GM12878 (cell line): ENCODE measurements around the gene CCDC97. TPM values are rescaled to one million over a fixed set of nuclear protein-coding genes. Genes with fewer than 3 reads are reported as not detected.

Experiments used
- ATAC-seq: fragments of 200-7000 bp; cut with Tn5 transposase; 3 replicates; pipeline ENCODE4 v1.9.1; 2020; ENCODE audit warnings: mild to moderate bottlenecking, moderate library complexity
- BruUV-seq: library from RNA; stranded (reverse); fragments of 400-500 nt; replicated peaks from 2 replicates; lab custom pipeline; 2021; lab: Mats Ljungman, UMichigan
- CTCF ChIA-PET: fragments of 300-600 bp; sonication (Branson Sonifier 250); formaldehyde crosslinking; extraction: SDS; loops from one replicate; lab custom pipeline; 2021; ENCODE audit warnings: inconsistent platforms; lab: Yijun Ruan, JAX
- POLR2A ChIA-PET: fragments of 350-600 bp; formaldehyde crosslinking; extraction: SDS; loops from one replicate; lab custom pipeline; 2021; ENCODE audit warnings: inconsistent platforms; lab: Charles Lee
- RAD21 ChIA-PET: fragments of 300-600 bp; sonication (Branson Sonifier 250); formaldehyde crosslinking; loops from one replicate; lab custom pipeline; 2023; ENCODE audit warnings: antibody characterized with exemption; ENCODE audit not compliant: unreplicated experiment; lab: Charles Lee
- SMC1A ChIA-PET: fragments of 300-600 bp; sonication (Branson Sonifier 250); formaldehyde crosslinking; loops from one replicate; lab custom pipeline; 2023; ENCODE audit not compliant: unreplicated experiment, uncharacterized antibody; lab: Charles Lee
- DNase-seq: peaks from one replicate; pipeline ENCODE4 v3.0.0-alpha.2; 2011; ENCODE audit warnings: low read depth, low spot score
- FAIRE-seq: peaks from 3 replicates; lab custom pipeline; 2011; peaks lifted over from hg19 to GRCh38; lab: Jason Lieb, UNC
- H2AFZ ChIP-seq: 2 replicates; pipeline ENCODE4 v1.6.0; 2011; ENCODE audit warnings: low read depth, low read length, control low read depth; ENCODE audit not compliant: control insufficient read depth
- H3K27ac ChIP-seq: 2 replicates; pipeline ENCODE4 v1.5.1; 2011; ENCODE audit warnings: control low read depth; ENCODE audit not compliant: control insufficient read depth, insufficient read depth
- H3K27me3 ChIP-seq, 2 experiments: replicated peaks in 1 of 2; 2 replicates each; pipeline versions ENCODE4 v1.6.0 to v1.6.1; 2011; ENCODE audit warnings: low read length in 1 of 2; ENCODE audit not compliant: control insufficient read depth in 2 of 2, insufficient read depth in 2 of 2
- H3K36me3 ChIP-seq, 2 experiments: 2 replicates each; pipeline ENCODE4 v1.5.1; 2011; ENCODE audit warnings: low read length in 1 of 2; ENCODE audit not compliant: control insufficient read depth in 2 of 2, insufficient read depth in 2 of 2
- H3K4me1 ChIP-seq: 2 replicates; pipeline ENCODE4 v1.6.1; 2011; ENCODE audit warnings: mild to moderate bottlenecking, low read length, moderate library complexity, mixed read lengths; ENCODE audit not compliant: control insufficient read depth, insufficient read depth
- H3K4me2 ChIP-seq: 2 replicates; pipeline ENCODE4 v1.6.0; 2011; ENCODE audit warnings: control low read depth; ENCODE audit not compliant: control insufficient read depth, insufficient read depth
- H3K4me3 ChIP-seq: fragments of 200-600 bp; sonication (generic); 2 replicates; pipeline ENCODE4 v1.5.1; 2016
- H3K79me2 ChIP-seq: 2 replicates; pipeline ENCODE4 v1.6.0; 2011; ENCODE audit warnings: low read length; ENCODE audit not compliant: control insufficient read depth, insufficient read depth
- H3K9ac ChIP-seq: 2 replicates; pipeline ENCODE4 v1.8.0; 2011; ENCODE audit warnings: low read length, control low read depth, mixed read lengths; ENCODE audit not compliant: control insufficient read depth, insufficient read depth
- H3K9me3 ChIP-seq: replicated peaks from 3 replicates; pipeline ENCODE4 v1.5.1; 2011; ENCODE audit warnings: mild to moderate bottlenecking, low read length; ENCODE audit not compliant: control insufficient read depth, insufficient read depth
- H4K20me1 ChIP-seq: 2 replicates; pipeline ENCODE4 v1.6.0; 2011; ENCODE audit not compliant: control insufficient read depth, insufficient read depth
- FOXM1 ChIP-seq: IDR thresholded peaks from 2 replicates; pipeline ENCODE4 v1.6.1; 2012; ENCODE audit warnings: low read depth, mild to moderate bottlenecking, inconsistent platforms, low read length, moderate library complexity
- GATAD2B ChIP-seq: fragments of 450-650 bp; conservative IDR thresholded peaks from 2 replicates; pipeline ENCODE4 v1.6.1; 2017; ENCODE audit warnings: low read depth, mild to moderate bottlenecking, moderate library complexity
- IRF4 ChIP-seq: IDR thresholded peaks from 2 replicates; pipeline ENCODE4 v1.6.1; 2011; ENCODE audit warnings: low read depth, low read length
- JUNB ChIP-seq: IDR thresholded peaks from 2 replicates; pipeline ENCODE4 v1.6.1; 2016; ENCODE audit warnings: antibody characterized with exemption, mild to moderate bottlenecking
- KAT2A ChIP-seq: conservative IDR thresholded peaks from 2 replicates; pipeline ENCODE4 v1.6.1; 2011; ENCODE audit warnings: low read depth, low read length; ENCODE audit not compliant: control insufficient read depth
- MEF2B ChIP-seq: fragments of 450-650 bp; IDR thresholded peaks from 2 replicates; pipeline ENCODE4 v1.6.1; 2018; ENCODE audit warnings: mild to moderate bottlenecking, moderate library complexity; ENCODE audit not compliant: partially characterized antibody, poor library complexity, severe bottlenecking
- MXI1 ChIP-seq: fragments of 150-350 bp; IDR thresholded peaks from 2 replicates; pipeline ENCODE4 v1.6.1; 2011; ENCODE audit warnings: low read depth, mild to moderate bottlenecking, inconsistent platforms, low read length, improper control_type of control experiment
- NFYA ChIP-seq: IDR thresholded peaks from 2 replicates; pipeline ENCODE4 v1.6.1; 2011; ENCODE audit warnings: low read depth, mild to moderate bottlenecking, low read length, improper control_type of control experiment, borderline replicate concordance
- NR2C2 ChIP-seq: IDR thresholded peaks from 2 replicates; pipeline ENCODE4 v1.6.1; 2011; ENCODE audit warnings: borderline replicate concordance, low read depth; ENCODE audit not compliant: control insufficient read depth, insufficient read length
- POLR2A ChIP-seq: IDR thresholded peaks from 2 replicates; pipeline ENCODE4 v1.6.1; 2011; ENCODE audit warnings: low read depth, mild to moderate bottlenecking, low read length
- ZNF24 ChIP-seq: fragments of 450-650 bp; IDR thresholded peaks from 2 replicates; pipeline ENCODE4 v1.6.1; 2017; ENCODE audit warnings: antibody characterized with exemption, mild to moderate bottlenecking
- WGBS: methylation state at CpG from one replicate; pipeline ENCODE4 v1.1.6; 2016; ENCODE audit warnings: low lambda C conversion rate; ENCODE audit not compliant: insufficient replicate concordance, insufficient coverage; ENCODE audit errors: missing lambda C conversion rate; 5-methylcytosine and 5-hydroxymethylcytosine counted together
- in situ Hi-C: fragments of 300-500 bp; cut with MboI; formaldehyde crosslinking; loops from 9 replicates; pipeline ENCODE4 v1.14.3; 2018; ENCODE audit warnings: mixed read lengths
- intact Hi-C: fragments of 100-400 bp; cut with micrococcal nuclease; formaldehyde crosslinking; loops from one replicate; pipeline ENCODE4 v1.14.2; 2022; ENCODE audit not compliant: unreplicated experiment
- polyA plus RNA-seq, 11 experiments: library from polyadenylated mRNA; depleted of rRNA in 4 of 11; unstranded in 6 of 11; stranded (reverse) in 5 of 11; fragments of >200 nt; fragmentation: Nextera tagmentation in 4 of 11; fragmentation: Illumina TruSeq in 1 of 11; extraction: Ambion mirVana in 4 of 11; extraction: Trizol in 1 of 11; gene quantifications; 1 replicate in 1 of 11; 2 replicates in 10 of 11; pipeline versions ENCODE4 v1.2.1 to v1.2.3, GENCODE V29; 2011 to 2016; ENCODE audit warnings: inconsistent platforms in 2 of 11, missing spikeins in 2 of 11, low read depth in 1 of 11
- total RNA-seq, 4 experiments: library from RNA; depleted of rRNA in 3 of 4; stranded (reverse); fragments of >200 nt in 3 of 4; fragmentation: Illumina TruSeq in 1 of 4; extraction: Trizol in 1 of 4; gene quantifications; 2 replicates each; pipeline versions ENCODE4 v1.2.1 to v1.2.3, GENCODE V29; 2013 to 2021
- TF ChIP-seq, protein P1 (sequence below): fragments of 150-350 bp; IDR thresholded peaks from 2 replicates; pipeline ENCODE4 v1.6.1; 2014; ENCODE audit warnings: mild to moderate bottlenecking, low read depth, low read length
- TF ChIP-seq, protein P2 (sequence below): fragments of 450-650 bp; IDR thresholded peaks from 2 replicates; pipeline ENCODE4 v1.6.1; 2017; ENCODE audit warnings: low read depth, mild to moderate bottlenecking, moderate library complexity
- TF ChIP-seq, protein P3 (sequence below): IDR thresholded peaks from 2 replicates; pipeline ENCODE4 v1.6.1; 2011; ENCODE audit warnings: low read depth, low read length, improper control_type of control experiment, borderline replicate concordance
- TF ChIP-seq, protein P4 (sequence below): fragments of 450-650 bp; formaldehyde crosslinking; IDR thresholded peaks from 2 replicates; pipeline ENCODE4 v1.4.0; 2020; ENCODE audit warnings: mild to moderate bottlenecking, moderate library complexity

Gene CCDC97
- total and polyA plus RNA-seq, 10 of the 15 experiments (the other 5 are each of a cell fraction or from before 2014, with no cell fraction given): 1.8 to 34.1 (median 18.8) TPM

DNA sequence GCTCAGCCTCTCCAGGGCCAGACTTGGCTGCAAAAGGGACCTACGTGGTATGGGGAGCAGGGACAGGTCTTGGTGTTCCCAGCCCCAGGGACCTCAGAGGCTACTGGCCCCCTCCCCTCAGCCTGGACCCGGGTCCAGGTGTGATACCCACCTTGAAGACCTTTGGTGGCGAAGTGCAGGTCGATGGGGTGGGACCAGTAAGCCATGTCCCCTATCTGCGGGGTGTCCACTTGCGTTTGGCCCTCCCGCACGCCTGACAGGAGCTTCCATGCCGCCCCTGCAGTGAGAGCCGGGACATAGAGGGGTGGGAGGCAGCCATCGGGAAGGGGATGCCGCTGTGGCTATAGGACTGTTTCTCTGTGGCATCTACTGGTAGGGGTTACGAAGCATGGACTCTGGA, 47.8 kb downstream of the CCDC97 start:
- ChIA-PET POLR2A (no interaction called here), RAD21 (interaction anchor here (0.8 kb wide), 1 partner anchor 24 kb away, joined by 3 read pairs; no protein-coding TSS in a partner anchor), CTCF (interaction anchor here (0.9 kb wide), 1 partner anchor 50 kb away, joined by 3 read pairs; no protein-coding TSS in a partner anchor), SMC1A (interaction anchor here (1.0 kb wide), 1 partner anchor 10 kb away, joined by 3 read pairs; no protein-coding TSS in a partner anchor)
- FAIRE-seq (no peak), DNase-seq (no peak), ATAC-seq (no peak)
- TF ChIP-seq NFYA: no peak
- no peak for TF ChIP-seq POLR2A
- TF ChIP-seq NR2C2: no peak
- no peak for TF ChIP-seq MXI1
- TF ChIP-seq, protein P1, sequence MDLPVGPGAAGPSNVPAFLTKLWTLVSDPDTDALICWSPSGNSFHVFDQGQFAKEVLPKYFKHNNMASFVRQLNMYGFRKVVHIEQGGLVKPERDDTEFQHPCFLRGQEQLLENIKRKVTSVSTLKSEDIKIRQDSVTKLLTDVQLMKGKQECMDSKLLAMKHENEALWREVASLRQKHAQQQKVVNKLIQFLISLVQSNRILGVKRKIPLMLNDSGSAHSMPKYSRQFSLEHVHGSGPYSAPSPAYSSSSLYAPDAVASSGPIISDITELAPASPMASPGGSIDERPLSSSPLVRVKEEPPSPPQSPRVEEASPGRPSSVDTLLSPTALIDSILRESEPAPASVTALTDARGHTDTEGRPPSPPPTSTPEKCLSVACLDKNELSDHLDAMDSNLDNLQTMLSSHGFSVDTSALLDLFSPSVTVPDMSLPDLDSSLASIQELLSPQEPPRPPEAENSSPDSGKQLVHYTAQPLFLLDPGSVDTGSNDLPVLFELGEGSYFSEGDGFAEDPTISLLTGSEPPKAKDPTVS: no peak
- TF ChIP-seq, protein P2, sequence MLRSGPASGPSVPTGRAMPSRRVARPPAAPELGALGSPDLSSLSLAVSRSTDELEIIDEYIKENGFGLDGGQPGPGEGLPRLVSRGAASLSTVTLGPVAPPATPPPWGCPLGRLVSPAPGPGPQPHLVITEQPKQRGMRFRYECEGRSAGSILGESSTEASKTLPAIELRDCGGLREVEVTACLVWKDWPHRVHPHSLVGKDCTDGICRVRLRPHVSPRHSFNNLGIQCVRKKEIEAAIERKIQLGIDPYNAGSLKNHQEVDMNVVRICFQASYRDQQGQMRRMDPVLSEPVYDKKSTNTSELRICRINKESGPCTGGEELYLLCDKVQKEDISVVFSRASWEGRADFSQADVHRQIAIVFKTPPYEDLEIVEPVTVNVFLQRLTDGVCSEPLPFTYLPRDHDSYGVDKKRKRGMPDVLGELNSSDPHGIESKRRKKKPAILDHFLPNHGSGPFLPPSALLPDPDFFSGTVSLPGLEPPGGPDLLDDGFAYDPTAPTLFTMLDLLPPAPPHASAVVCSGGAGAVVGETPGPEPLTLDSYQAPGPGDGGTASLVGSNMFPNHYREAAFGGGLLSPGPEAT: no peak
- no peak for TF ChIP-seq IRF4
- TF ChIP-seq, protein P3, sequence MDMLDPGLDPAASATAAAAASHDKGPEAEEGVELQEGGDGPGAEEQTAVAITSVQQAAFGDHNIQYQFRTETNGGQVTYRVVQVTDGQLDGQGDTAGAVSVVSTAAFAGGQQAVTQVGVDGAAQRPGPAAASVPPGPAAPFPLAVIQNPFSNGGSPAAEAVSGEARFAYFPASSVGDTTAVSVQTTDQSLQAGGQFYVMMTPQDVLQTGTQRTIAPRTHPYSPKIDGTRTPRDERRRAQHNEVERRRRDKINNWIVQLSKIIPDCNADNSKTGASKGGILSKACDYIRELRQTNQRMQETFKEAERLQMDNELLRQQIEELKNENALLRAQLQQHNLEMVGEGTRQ: no peak
- TF ChIP-seq MEF2B: no peak
- TF ChIP-seq KAT2A: no peak
- no peak for TF ChIP-seq GATAD2B
- no peak for TF ChIP-seq ZNF24
- no peak for TF ChIP-seq JUNB
- TF ChIP-seq, protein P4, sequence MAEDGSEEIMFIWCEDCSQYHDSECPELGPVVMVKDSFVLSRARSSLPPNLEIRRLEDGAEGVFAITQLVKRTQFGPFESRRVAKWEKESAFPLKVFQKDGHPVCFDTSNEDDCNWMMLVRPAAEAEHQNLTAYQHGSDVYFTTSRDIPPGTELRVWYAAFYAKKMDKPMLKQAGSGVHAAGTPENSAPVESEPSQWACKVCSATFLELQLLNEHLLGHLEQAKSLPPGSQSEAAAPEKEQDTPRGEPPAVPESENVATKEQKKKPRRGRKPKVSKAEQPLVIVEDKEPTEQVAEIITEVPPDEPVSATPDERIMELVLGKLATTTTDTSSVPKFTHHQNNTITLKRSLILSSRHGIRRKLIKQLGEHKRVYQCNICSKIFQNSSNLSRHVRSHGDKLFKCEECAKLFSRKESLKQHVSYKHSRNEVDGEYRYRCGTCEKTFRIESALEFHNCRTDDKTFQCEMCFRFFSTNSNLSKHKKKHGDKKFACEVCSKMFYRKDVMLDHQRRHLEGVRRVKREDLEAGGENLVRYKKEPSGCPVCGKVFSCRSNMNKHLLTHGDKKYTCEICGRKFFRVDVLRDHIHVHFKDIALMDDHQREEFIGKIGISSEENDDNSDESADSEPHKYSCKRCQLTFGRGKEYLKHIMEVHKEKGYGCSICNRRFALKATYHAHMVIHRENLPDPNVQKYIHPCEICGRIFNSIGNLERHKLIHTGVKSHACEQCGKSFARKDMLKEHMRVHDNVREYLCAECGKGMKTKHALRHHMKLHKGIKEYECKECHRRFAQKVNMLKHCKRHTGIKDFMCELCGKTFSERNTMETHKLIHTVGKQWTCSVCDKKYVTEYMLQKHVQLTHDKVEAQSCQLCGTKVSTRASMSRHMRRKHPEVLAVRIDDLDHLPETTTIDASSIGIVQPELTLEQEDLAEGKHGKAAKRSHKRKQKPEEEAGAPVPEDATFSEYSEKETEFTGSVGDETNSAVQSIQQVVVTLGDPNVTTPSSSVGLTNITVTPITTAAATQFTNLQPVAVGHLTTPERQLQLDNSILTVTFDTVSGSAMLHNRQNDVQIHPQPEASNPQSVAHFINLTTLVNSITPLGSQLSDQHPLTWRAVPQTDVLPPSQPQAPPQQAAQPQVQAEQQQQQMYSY (CRISPR knock-in tag): no peak
- no peak for TF ChIP-seq FOXM1
- H3K27ac ChIP-seq: no peak overlapping the region
- BruUV-seq: no TSS peak
- H3K36me3 ChIP-seq: no peaks in the 10 kb centered on the region; a peak in 1 of 4 replicates
- no peaks in the 10 kb centered on the region for H4K20me1 ChIP-seq
- H2AFZ ChIP-seq: no peak overlapping the region
- H3K9ac ChIP-seq: no peak overlapping the region
- H3K27me3 ChIP-seq: no peaks in the 10 kb centered on the region
- intact Hi-C loops (no loop called here), in situ Hi-C loops (no loop called here)
- H3K4me3 ChIP-seq: no peak overlapping the region
- no peak overlapping the region for H3K4me2 ChIP-seq
- 94% methylated on average over 13 of the region's 13 CpGs for WGBS
- H3K79me2 ChIP-seq: peaks cover 9% of the 10 kb centered on the region
- no peaks in the 10 kb centered on the region for H3K9me3 ChIP-seq
- H3K4me1 ChIP-seq: peaks cover 7% of the 10 kb centered on the region
